HG02981 (cell line): ENCODE measurements around the gene CENPL.
A peak's percentile ranks its signal among the peaks of the same experiment; 100 is the strongest.
"Not testable (repeated sequence)": the region's sequence is repeated elsewhere in the genome, so short reads cannot be mapped to it uniquely, and the experiment has no call there.

ENCODE experiments used
- ATAC-seq: cut with Tn5 transposase; IDR thresholded peaks from one replicate; pipeline ENCODE4 v1.9.1; 2021; ENCODE audit warnings: mild to moderate bottlenecking, moderate library complexity; ENCODE audit not compliant: unreplicated experiment

CENPL gene

GRCh38 chr1:173824315-173825081 lies at the start of gene CENPL, which contains the start of gene DARS2:
Gene CENPL (minus strand): TSS chr1:173824883. CDS start chr1:173811299, 13,584 bp downstream.
Gene DARS2 (plus strand): TSS chr1:173824673. CDS start chr1:173825230, 557 bp downstream.
- ATAC-seq, result peak; percentile 75

- ATAC-seq, result no peak
Measured at GRCh38 chr1:173871500-173871899, 46.8 kb upstream of the CENPL start.

- ATAC-seq, result no peak
Measured at GRCh38 chr1:173871091-173871490, 46.4 kb upstream of the CENPL start.

- no peak for ATAC-seq
Measured at GRCh38 chr1:173870252-173871075, 45.8 kb upstream of the CENPL start.

GRCh38 chr1:173869021-173869359 lies 44.3 kb upstream of the CENPL start:
- ATAC-seq, result no peak

- ATAC-seq, result peak; percentile 56
Measured at GRCh38 chr1:173868266-173869020, 43.8 kb upstream of the CENPL start, which contains the start of gene ZBTB37. Gene ZBTB37 (plus strand): TSS chr1:173868380. CDS start chr1:173870226, 1,846 bp downstream.

GRCh38 chr1:173867753-173868265 lies 43.1 kb upstream of the CENPL start, which contains the start of gene GAS5:
Gene GAS5 (minus strand): TSS chr1:173867989.
- peak; percentile 70 for ATAC-seq

- no peak for ATAC-seq
Measured at GRCh38 chr1:173867141-173867752, 42.6 kb upstream of the CENPL start.

- ATAC-seq, result no peak
Measured at GRCh38 chr1:173866413-173867115, 41.9 kb upstream of the CENPL start.

GRCh38 chr1:173865468-173866164 lies 40.9 kb upstream of the CENPL start:
- no peak for ATAC-seq

GRCh38 chr1:173864179-173864867 lies 39.6 kb upstream of the CENPL start:
- no peak for ATAC-seq

- no peak for ATAC-seq
Measured at GRCh38 chr1:173863224-173864161, 38.8 kb upstream of the CENPL start.

- no peak for ATAC-seq
Measured at GRCh38 chr1:173862769-173863223, 38.1 kb upstream of the CENPL start.

GRCh38 chr1:173862146-173862768 lies 37.6 kb upstream of the CENPL start:
- not testable (repeated sequence) for ATAC-seq

- ATAC-seq, result no peak
Measured at GRCh38 chr1:173861731-173862145, 37.1 kb upstream of the CENPL start.

- no peak for ATAC-seq
Measured at GRCh38 chr1:173860065-173860464, 35.4 kb upstream of the CENPL start.

GRCh38 chr1:173859547-173859946 lies 34.9 kb upstream of the CENPL start:
- not testable (repeated sequence) for ATAC-seq
